Kidney tubule cell (primary cell): Measurements from ENCODE around the gene AMN1.
"Not testable (repeated sequence)": the region's sequence is repeated elsewhere in the genome, so short reads cannot be mapped to it uniquely, and the experiment has no call there.

ENCODE experiments used
- DNase-seq: peaks from one replicate; pipeline ENCODE4 v3.0.0-alpha.2; 2018; ENCODE audit warnings: low spot score

The AMN1 gene

DNA sequence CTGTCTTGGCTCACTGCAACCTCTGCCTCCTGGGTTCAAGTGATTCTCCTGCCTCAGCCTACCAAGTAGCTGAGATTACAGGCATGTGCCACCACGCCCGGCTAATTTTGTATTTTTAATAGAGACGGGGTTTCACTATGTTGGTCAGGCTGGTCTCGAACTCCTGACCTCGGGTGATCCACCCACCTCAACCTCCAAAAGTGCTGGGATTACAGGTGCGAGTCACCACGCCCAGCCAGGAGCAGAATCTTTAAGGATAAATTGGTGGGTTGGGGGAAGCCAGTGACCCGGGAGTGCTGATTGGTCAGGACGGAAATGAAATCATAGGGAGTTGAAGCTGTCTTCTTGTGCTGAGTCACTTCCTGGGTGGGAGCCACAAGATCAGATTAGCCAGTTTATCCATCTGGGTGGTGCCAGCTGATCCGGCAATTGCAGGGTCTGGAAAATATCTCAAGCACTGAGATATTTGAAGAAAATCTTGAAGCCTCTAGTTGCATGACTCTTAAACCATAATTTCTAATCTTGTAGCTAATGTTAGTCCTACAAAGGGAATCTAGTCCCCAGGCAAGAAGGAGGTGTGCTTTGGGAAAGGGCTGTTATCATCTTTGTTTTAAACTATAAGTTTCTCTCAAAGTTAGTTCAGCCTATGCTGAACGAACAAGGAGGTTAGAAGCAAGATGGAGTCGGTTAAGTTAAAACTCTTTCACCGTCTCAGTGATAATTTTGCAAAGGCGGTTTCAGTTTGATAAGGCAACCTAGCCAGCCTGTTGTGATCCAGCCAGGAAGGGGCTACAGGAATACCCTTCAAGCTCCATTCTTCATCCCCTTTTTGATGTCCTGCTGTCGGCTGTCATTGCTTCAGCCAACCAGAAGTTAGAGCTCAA, 5.0 kb upstream of the AMN1 start:
- DNase-seq: peak; percentile 66

DNA sequence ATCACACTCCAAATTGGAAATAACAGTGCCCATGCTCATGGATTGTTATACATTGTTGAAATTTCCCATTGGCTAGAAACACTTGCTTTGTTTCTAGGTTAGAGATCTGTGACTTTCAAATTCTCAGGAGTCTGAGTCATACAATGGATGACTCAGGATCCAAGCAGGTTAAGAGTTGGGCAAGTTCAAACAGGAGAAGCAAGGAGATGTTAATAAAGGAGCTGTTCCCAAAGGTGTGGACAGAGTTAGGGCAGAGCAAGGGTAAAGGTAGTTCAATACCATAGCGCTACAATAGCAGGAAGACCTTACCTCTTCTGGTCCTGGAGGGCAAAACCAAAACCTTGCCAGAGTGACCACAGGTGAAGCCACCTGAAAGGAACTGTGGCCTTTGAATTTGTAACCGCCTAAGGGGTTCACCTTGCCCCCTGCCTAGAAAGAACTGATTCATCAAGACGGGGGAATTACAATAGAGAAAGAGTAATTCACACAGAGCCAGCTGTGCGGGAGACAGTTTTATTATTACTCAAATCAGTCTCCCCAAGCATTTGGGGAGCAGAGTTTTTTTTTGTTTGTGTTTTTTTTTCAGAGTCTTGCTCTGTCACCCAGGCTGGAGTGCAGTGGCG, 4.2 kb upstream of the AMN1 start:
- DNase-seq: peak; percentile 96

DNA sequence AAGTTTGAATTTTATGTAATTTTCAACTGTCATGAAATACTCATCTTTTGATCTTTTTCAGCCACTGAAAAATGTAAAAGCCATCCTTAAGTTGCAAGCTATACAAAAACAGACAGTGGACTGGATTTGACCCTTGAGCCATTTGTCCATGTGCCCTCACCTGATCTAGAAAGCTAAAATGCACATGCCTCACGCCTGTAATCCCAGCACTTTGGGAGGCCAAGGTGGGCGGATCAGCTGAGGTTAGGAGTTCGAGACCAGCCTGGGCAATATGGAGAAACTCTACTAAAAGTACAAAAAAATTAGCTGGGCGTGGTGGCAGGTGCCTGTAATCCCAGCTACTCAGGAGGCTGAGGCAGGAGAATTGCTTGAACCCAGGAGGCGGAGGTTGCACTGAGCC, 2.4 kb upstream of the AMN1 start:
- DNase-seq: not testable (repeated sequence)

DNA sequence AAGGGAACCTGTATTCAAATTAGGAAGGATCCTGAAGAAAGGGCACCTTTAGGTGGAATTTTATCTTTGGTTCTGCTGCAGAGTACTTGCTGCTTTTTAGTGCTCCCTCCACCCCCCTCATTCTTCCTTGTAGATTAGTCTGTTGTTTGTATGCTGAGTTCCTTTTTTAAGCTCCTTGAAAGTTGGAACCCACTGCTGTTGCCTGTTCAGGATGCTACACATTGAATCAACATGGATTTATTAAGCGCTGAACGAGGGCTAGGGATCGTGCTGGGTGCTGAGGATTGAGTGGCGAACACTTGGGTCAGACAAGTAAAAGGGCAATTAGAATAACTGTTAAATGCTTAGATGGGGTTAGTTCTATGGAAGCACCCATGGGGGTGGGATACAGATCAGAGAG, 884 bp upstream of the AMN1 start:
- no peak for DNase-seq

DNA sequence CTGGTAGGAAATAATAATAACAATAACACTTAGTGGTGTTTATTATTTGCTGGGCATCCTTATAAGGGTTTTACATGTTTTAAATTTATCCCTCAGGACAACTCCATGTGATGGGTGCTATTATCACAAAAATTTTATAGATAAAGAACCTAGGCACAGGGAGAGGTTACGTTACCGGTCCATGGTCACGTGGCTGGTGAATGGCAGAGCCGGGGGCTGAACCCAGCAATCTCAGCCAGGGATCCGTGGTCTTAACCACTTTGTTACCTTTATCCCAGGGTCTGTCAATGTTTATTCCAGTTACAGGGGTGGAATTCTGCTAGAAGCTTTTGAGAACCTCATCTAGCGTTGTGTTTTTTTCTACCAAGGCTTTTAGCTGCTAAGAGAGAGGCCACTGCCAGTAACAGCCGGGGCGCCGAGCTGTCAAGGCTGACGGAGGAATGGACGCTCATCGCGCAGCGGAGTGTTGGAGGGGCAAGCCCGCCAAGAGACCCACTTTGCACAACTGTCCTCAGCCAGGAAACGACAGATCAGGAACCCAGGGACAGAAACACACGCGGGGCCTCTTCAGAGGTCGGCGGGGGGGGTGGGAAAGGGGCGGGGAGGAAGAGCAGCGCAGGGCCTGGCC, 418 bp downstream of the AMN1 start:
- peak; percentile 42 for DNase-seq

DNA sequence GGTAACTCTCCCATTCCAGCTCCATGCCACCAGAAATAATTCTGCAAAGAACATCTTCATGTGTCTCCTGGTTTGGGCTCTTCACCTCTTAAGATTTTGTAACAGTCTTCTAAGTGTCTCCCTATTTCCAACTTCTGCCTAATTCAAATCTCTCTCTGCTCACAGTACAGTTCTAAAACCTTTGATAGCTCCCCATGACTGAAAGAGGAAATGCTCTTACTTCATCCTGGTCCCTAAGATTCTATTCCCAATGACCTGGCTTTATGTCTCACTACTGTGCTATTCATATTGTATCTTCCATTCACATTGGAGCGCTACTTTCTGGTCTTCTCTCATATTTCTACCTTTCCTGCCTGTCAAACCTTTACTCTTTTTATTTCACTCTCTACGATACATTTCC, 1.6 kb downstream of the AMN1 start:
- no peak for DNase-seq

DNA sequence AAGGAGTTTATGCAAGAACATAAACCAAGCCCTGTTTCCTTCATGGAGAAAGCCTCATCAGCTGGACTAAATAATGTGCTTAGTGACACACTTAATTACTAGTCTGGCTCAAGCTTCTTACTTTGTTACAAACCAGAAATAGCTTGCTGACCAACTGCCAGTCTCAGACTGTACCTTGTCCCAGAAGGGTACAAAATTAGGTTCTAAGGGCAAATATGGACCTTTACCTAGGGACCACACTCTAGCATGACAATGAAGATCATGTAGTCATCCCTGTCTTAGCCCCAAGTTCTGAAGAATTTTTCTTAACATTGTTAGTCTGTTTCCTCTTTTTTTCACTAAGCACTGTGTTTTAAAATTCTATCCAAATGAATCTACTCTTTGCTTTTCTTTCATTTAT, 2.2 kb downstream of the AMN1 start:
- no peak for DNase-seq

DNA sequence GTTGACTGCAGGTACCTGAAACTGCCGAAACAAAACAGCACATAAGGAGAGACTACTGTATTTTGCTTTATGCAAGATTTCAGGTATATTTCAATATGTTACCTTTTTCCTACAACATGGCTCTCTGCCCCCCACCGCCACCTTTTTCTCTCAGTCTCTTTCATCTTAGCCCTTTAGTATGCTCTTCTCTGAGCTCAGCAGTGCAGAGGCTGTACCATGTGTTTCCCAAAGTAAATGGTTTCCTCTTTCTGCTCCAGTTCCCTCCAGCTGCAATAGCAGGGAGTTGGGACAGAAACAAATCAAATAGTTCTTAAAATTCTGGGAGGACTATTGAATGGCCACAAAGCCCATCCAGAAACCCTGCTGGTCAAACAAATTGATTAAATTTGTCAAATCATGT, 4.3 kb downstream of the AMN1 start:
- DNase-seq: no peak

DNA sequence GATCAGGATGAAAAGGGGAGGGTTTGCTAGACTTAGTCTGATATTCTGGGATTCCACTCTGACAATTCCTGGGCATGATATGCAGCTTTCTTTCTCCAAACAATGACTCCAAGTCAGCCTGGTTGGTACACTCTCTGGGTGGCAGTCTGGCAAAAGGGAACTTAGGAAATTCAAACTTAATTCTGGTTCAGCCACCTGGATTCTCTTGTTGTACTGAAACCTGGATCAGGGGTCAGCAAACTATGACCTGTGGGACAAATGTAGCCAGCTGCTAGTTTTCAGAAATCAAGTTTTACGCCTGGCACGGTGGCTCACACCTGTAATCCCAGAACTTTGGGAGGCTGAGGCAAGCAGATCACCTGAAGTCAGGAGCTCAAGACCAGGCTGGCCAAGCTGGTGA, 6.2 kb downstream of the AMN1 start:
- no peak for DNase-seq

DNA sequence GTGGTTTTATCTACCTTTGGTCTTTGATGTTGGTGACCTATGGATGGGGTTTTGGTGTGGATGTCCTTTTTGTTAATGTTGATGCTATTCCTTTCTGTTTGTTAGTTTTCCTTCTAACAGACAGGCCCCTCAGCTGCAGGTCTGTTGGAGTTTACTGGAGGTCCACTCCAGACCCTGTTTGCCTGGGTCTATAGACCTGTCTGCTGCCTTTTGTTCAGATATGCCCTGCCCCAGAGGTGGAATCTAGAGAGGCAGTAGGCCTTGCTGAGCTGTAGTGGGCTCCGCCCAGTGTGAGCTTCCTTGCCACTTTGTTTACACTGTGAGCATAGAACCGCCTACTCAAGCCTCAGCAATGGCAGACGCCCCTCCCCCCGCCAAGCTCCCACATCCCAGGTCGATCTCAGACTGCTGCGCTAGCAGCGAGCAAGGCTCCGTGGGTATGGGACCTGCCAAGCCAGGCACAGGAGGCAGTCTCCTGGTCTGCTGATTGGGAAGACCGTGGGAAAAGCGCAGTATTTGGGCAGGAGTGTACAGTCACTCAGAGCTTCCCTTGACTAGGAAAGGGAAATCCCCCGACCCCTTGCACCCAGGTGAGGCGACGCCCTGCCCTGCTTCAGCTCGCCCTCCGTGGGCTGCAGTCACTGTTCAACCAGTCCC, 10.2 kb downstream of the AMN1 start:
- DNase-seq: not testable (repeated sequence)

DNA sequence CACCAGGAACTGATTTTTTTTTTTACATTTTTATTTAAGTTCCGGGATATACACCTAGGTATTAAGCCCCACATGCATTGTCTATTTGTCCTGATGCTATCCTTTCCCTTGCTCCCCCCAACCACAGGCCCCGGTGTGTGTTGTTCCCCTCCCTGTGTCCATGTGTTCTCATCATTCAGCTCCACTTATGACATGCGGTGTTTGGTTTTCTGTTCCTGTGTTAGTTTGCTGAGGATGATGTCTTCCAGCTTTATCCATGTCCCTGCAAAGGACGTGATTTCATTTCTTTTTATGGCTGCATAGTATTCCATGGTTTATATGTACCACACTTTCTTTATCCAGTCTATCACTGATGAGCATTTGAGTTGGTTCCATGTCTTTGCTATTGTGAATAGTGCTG, 11.8 kb downstream of the AMN1 start:
- DNase-seq: not testable (repeated sequence)

DNA sequence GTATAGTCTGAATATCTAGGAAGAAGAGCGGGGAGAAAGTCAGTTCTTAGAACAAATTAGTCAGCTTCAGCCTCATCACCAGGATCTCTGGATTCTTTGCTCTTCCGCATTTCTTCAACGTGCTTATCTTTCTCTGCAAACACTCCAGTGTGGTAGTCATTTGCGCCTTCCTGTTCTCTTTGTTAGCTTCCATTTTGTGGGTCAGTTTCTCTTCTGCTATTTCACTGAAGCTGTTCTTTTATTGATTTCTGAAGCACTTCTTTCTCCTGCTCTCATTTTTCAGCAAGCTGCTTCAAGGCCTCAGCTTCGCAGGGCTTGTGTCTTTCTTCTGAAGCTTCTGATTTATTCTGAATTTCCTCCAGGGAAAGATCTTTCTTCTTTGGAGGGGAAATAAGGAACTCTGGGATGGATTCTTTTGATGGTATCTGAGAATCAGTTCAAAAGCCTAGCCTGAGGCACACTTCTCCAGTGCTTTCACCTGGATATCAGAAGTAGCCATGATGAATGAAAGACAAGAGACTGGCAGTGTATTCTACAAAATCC, 13.5 kb downstream of the AMN1 start:
- no peak for DNase-seq

DNA sequence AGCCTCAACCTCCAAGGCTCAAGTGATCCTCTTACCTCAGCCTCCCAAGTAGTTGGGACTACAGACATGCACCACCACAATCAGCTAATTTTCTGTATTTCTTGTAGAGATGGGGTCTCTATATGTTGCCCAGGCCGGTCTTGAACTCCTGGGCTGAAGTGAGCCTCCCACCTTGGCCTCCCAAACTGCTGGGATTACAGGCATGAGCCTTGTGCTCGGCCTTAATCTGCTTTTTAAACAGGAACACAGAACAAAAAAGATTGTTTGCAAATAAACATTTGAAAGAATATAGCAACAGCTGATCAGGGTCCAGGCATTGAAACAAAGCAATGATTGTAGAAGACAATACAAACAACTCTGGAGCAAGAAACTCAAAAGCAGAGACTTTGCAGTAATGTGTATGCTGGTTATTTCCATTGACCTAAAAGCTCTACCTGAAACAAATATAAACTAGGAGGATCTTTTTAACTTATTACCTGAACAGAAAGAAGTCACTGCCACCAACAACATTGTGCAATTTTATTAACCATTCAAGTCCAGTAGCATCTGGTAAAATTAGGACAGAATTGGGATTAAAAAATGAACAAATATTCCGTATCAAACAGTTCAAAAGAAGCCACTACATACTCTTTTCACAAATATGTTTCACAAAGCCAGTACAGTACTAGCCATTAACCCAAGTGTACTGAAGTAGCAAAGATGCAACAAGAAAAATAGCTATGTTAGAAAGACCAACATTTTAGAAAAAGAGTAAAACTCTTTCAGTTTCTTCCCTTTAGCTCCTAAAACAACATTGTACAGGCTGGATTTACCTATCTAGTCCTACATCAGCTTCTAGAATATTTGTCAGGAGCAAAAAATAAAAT, 14.2 kb downstream of the AMN1 start:
- no peak for DNase-seq

DNA sequence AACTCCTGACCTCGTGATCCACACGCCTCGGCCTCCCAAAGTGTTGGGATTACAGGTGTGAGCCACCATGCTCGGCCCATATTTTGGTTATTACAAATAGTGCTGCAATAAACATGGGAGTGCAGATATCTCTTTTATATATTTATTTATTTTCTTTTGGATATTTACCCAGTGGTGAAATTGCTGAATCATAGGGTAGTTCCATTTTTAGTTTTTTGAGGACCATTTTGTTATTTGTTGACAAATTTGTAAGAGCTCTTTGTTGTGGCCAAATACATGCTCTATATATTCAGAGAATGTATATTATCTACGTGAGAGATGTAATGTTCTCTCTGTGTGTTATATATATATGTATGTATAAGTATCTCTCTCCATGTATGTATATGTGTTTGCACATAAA, 15.9 kb downstream of the AMN1 start:
- DNase-seq: no peak

DNA sequence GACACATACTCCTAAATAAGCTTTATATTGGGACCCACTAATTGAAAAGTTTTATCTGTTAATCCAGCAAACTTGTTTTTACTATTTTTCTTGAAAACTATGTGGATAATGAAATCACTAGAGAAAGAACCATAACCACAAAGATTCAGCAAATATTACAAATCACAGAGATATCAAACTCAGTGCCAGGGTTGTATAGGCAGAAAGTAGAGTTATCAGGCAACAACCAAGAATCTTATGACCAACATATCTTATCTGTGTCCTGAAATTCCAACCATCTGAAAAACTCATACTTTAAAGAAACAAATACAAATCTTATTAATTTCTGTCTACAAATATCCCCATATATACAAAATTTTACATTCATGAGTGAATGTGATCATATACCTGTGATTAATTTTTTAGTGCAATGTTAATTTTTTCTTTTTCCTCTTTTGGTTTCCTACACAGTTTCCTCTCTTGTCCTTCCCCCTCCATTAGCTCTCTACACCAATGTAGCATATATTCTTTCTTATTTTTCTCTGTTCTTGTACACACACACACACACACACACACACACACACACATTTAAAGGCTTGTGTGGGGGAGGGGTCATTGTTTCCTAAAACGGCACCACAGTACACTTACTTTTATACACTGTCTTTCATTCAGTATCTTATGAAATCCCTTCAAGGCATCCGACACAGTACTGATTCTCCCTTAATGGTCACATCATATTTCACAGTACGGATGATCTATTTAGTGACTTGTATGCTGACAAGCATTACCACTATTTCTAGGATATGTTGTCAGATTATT, 18.6 kb downstream of the AMN1 start:
- no peak for DNase-seq

DNA sequence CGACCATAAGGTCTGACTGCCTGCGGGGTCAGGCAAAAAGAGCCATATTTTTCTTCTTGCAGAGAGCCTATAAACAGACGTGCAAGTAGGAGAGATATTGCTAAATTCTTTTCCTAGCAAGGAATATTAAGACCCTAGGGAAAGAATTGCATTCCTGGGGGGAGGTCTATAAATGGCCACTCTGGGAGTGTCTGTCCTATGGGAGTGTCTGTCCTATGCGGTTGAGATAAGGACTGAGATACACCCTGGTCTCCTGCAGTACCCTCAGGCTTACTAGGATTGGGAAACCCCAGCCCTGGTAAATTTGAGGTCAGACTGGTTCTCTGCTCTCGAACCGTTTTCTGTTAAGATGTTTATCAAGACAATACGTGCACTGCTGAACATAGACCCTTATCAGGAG, 20.7 kb downstream of the AMN1 start:
- DNase-seq: not testable (repeated sequence)

DNA sequence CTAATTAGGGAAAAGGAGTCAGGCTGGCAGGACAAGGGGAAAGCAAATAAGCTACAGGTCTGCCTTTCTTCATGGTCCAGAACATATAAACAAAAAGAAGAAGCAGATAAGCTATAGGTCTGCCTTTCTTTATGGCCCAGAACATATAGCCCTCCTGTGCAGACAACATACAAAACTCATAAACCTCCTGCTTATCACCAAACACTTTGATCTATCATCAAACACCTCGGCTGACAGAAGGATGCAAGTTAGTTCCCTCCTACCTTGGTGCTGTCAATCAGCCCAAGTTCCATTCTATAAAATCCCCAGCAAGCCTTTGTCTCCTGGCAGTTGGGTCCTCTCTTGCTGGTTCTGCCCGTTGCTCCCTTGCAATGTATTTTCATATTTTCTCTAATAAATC, 23.2 kb downstream of the AMN1 start:
- DNase-seq: no peak

DNA sequence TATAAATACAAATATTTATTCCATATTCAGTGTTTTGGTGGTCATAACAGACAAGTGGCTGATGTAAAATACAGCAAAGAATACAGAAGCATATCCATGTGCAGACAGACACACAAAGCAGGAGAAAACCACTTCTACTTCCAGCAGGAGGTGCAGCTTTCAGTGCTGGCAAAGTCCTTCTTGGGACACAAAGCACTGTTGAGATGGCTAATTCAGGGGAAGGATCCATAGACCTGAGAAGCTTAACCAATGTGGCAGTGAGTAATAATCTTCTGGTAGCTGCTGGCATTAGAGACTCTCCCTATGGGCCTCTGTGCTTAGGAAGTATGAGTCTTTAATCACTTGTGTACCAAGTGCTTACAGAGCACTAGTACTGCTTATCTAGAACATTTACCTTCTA, 26.8 kb downstream of the AMN1 start:
- DNase-seq: peak; percentile 20

DNA sequence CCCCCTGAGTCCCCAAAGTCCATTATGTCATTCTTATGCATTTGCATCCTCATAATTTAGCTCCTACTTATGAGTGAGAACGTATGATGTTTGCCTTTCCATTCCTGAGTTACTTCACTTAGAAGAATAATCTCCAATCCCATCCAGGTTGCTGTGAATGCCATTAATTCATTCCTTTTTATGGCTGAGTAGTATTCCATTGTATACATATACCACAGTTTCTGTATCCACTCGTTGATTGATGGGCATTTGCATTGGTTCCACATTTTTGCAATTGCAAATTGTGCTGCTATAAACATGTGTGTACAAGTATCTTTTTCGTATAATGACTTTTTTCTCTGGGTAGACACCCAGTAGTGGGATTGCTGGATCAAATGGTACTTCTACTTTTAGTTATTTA, 38.9 kb downstream of the AMN1 start:
- not testable (repeated sequence) for DNase-seq

DNA sequence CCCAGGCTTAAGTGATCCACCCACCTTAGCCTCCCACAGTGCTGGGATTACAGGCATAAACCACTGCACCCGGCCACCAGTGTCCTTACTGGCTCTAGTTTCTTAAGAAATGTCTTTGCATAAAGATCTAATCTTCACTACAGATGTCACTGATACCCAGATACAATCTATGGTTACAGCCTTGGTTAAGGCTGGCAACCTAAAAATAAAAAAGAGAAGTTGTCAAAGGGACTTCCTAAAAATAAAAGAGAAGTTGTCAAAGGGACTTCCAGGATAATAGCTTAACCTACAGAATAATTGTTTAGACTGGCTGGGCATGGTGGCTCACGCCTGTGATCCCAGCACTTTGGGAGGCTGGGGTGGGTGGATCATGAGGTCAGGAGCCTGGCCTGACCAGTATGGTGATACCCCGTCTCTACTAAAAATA, 41.7 kb downstream of the AMN1 start:
- DNase-seq: no peak

DNA sequence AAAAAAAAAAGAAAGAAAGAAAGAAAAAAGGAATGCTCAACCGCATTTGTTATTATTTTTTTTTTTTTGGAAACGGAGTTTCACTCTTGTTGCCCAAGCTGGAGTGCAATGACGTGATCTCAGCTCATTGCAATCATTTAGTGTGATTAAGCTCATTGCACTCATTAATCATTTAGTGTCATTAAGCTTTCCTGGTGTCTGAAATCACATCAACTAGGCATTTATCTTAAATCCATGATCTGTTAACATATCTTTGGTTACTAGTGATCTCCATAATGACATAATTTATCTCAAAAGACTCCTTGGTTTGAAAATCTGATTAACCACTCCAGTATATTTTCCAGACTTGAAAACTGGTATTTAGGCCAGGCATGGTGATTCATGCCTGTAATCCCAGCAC, 43.0 kb downstream of the AMN1 start:
- DNase-seq: no peak
